Activated T-helper 2 cell treated with anti-CD3 and anti-CD28 coated beads, Interferon-gamma antibody, Interleukin-2, Interleukin-4, amounts not matched to agents 10 μg/mL and 5 μg/mL and 100 μg/mL, durations not matched to agents 14 hours and 24 hours and 36 hours (primary cell): ENCODE results near the gene ZSWIM5. TPM values are rescaled to one million over a fixed set of nuclear protein-coding genes. Genes with fewer than 3 reads are reported as not detected.
"Not testable (repeated sequence)": the region's sequence is repeated elsewhere in the genome, so short reads cannot be mapped to it uniquely, and the experiment has no call there.

Experiments used
- DNase-seq: peaks from one replicate; pipeline ENCODE4 v3.0.0; 2021; ENCODE audit warnings: low spot score
- H3K27ac Mint-ChIP-seq: one replicate; pipeline ENCODE4 v1.8.0; 2021; ENCODE audit warnings: mixed read lengths
- H3K27me3 Mint-ChIP-seq: one replicate; pipeline ENCODE4 v1.8.0; 2021; ENCODE audit warnings: low read depth, mixed read lengths
- H3K36me3 Mint-ChIP-seq: one replicate; pipeline ENCODE4 v1.8.0; 2021; ENCODE audit warnings: low read depth, mixed read lengths
- H3K4me1 Mint-ChIP-seq: one replicate; pipeline ENCODE4 v1.8.0; 2021; ENCODE audit warnings: low read depth, mixed read lengths
- H3K4me3 Mint-ChIP-seq: one replicate; pipeline ENCODE4 v1.8.0; 2021; ENCODE audit warnings: low read depth, mild to moderate bottlenecking, moderate library complexity, mixed read lengths
- H3K9me3 Mint-ChIP-seq: one replicate; pipeline ENCODE4 v1.8.0; 2021; ENCODE audit warnings: mixed read lengths
- intact Hi-C: fragments of 100-400 bp; cut with micrococcal nuclease; formaldehyde crosslinking; loops from one replicate; pipeline ENCODE4 v1.15.1; 2023
- total RNA-seq: library from RNA; stranded (reverse); gene quantifications from 2 replicates; pipeline ENCODE4 v1.2.3, GENCODE V29; 2022

Gene ZSWIM5
- total RNA-seq, 1 donor from 2014 or later: 0.14 TPM

DNA sequence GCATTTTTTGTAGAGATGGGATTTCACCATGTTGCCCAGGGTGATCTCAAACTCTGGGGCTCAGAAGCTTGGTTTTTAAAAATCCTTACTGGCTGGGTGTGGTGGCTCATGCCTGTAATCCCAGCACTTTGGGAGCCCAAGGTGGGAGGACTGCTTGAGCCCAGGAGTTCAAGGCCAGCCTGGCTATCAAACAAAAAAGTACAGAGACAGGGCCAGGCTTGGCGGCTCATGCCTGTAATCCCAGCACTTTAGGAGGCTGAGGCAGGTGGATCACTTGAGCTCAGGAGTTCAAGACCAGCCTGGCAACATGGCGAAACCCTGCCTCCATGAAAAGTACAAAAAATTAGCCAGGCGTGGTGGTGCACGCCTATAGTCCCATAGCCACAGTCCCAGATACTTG lies 112.0 kb downstream of the ZSWIM5 start:
- H3K36me3 Mint-ChIP-seq, H3K9me3 Mint-ChIP-seq, DNase-seq, H3K4me1 Mint-ChIP-seq, intact Hi-C loops, H3K27me3 Mint-ChIP-seq, H3K27ac Mint-ChIP-seq, H3K4me3 Mint-ChIP-seq: not testable (repeated sequence)

GRCh38 chr1:45093334-45093733 lies 113.1 kb downstream of the ZSWIM5 start:
- no peak for DNase-seq
- Mint-ChIP-seq H3K4me1 (no peaks in the 10 kb centered on the region), H3K36me3 (no peaks in the 10 kb centered on the region), H3K27ac (no peak overlapping the region), H3K9me3 (no peaks in the 10 kb centered on the region), H3K4me3 (no peak overlapping the region), H3K27me3 (peaks cover 4% of the 10 kb centered on the region)
- intact Hi-C loops: no loop called here

DNA sequence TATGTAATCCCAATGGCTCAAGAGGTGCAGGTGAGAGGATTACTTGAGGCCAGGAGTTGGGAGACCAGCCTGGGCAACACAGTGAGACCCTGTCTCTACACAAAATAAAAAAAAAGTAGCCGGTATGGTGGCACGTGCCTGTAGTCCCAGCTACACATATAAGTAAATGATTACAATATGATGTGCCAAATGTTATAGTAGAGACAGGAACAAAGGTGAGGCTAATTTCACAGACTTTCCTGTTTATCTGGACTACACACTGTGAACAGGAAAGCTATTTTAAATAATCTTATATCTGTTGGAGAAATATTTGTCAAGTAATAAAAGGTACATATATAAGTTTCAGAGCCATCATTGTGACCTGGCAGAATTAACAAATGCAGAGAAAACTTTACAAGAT lies 116.7 kb downstream of the ZSWIM5 start:
- H3K27ac Mint-ChIP-seq: no peak overlapping the region
- intact Hi-C loops: no loop called here
- peaks cover 4% of the 10 kb centered on the region for H3K27me3 Mint-ChIP-seq
- H3K4me3 Mint-ChIP-seq: no peak overlapping the region
- no peaks in the 10 kb centered on the region for H3K4me1 Mint-ChIP-seq
- DNase-seq: no peak
- H3K36me3 Mint-ChIP-seq: no peaks in the 10 kb centered on the region
- H3K9me3 Mint-ChIP-seq: no peaks in the 10 kb centered on the region

- Mint-ChIP-seq H3K9me3 (no peaks in the 10 kb centered on the region), H3K27me3 (peaks cover 6% of the 10 kb centered on the region), H3K4me3 (no peak overlapping the region), H3K36me3 (no peaks in the 10 kb centered on the region), H3K4me1 (no peaks in the 10 kb centered on the region), H3K27ac (no peak overlapping the region)
- no peak for DNase-seq
- intact Hi-C loops: no loop called here
These were observed 121.8 kb downstream of the ZSWIM5 start for GRCh38 chr1:45084562-45084961.

DNA sequence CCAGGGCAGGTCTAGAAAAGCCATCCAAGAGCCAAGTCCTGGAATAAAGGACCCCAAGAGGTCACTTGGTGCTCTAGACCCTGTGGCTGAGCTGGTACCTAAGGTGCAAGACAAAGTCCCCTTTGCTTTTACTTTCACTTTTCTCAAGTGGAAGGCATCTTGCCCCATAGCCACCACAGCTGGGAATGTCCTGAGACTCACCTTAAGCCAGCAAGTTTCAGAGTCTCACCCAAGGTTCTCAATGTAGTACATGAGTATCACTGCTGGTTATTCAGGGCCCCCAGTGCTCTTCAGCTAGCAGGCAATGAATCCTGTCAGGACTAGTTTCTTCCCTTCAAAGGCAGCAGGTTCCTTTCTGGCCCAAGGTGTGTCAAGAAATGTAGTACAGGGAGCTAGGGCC lies 126.9 kb downstream of the ZSWIM5 start:
- intact Hi-C loops: no loop called here
- H3K9me3 Mint-ChIP-seq: peaks cover 3% of the 10 kb centered on the region
- DNase-seq: no peak
- H3K4me1 Mint-ChIP-seq: no peaks in the 10 kb centered on the region
- no peak overlapping the region for H3K27ac Mint-ChIP-seq
- H3K4me3 Mint-ChIP-seq: no peak overlapping the region
- peaks cover 24% of the 10 kb centered on the region for H3K27me3 Mint-ChIP-seq
- H3K36me3 Mint-ChIP-seq: no peaks in the 10 kb centered on the region

DNA sequence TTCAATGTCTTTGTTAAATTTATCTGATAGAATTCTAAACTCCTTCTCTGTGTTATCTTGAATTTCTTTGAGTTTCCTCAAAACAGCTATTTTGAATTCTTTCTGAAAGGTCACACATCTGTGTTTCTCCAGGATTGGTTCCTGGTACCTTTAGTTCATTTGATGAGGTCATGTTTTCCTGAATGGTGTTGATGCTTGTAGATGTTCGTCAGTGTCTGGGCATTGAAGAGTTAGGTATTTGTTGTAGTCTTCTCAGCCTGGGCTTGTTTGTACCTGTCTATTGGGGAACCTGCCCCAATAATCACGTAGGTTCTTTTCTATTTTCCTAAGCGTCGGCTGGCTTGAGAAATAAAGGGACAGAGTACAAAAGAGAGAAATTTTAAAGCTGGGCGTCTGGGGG lies 129.4 kb downstream of the ZSWIM5 start:
- H3K27ac Mint-ChIP-seq, H3K4me3 Mint-ChIP-seq, DNase-seq, H3K9me3 Mint-ChIP-seq, H3K36me3 Mint-ChIP-seq, intact Hi-C loops, H3K4me1 Mint-ChIP-seq: not testable (repeated sequence)
- H3K27me3 Mint-ChIP-seq: peaks cover 35% of the 10 kb centered on the region

DNA sequence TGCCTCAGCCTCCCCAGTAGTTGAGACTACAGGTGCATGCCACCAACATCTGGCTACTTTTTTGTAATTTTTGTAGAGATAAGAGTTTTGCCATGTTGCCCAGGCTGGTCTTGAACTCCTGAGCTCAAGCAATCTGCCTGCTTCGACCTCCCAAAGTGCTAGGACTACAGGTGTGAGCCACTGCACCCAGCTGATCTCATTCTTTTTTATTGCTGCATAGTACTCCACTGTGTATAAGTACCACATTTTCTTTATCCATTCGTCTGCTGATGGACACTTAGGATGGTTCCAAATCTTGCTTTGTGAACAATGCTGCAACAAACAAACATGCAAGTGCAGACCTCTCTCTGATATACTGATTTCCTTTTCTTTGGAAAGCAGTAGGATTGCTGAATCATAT lies 134.8 kb downstream of the ZSWIM5 start:
- Mint-ChIP-seq H3K27ac (no peak overlapping the region), H3K27me3 (peaks cover 36% of the 10 kb centered on the region), H3K9me3 (peaks cover 9% of the 10 kb centered on the region), H3K4me3 (no peak overlapping the region), H3K36me3 (no peaks in the 10 kb centered on the region), H3K4me1 (no peaks in the 10 kb centered on the region)
- intact Hi-C loops: no loop called here
- DNase-seq: no peak

GRCh38 chr1:45067806-45068205 lies 138.6 kb downstream of the ZSWIM5 start:
- H3K36me3 Mint-ChIP-seq: no peaks in the 10 kb centered on the region
- peaks cover 13% of the 10 kb centered on the region for H3K27me3 Mint-ChIP-seq
- H3K27ac Mint-ChIP-seq: no peak overlapping the region
- H3K9me3 Mint-ChIP-seq: no peaks in the 10 kb centered on the region
- intact Hi-C loops: no loop called here
- no peaks in the 10 kb centered on the region for H3K4me1 Mint-ChIP-seq
- H3K4me3 Mint-ChIP-seq: no peak overlapping the region
- no peak for DNase-seq

- no peak overlapping the region for H3K4me3 Mint-ChIP-seq
- no peaks in the 10 kb centered on the region for H3K36me3 Mint-ChIP-seq
- intact Hi-C loops: no loop called here
- no peaks in the 10 kb centered on the region for H3K9me3 Mint-ChIP-seq
- peaks cover 12% of the 10 kb centered on the region for H3K27me3 Mint-ChIP-seq
- H3K4me1 Mint-ChIP-seq: no peaks in the 10 kb centered on the region
- no peak overlapping the region for H3K27ac Mint-ChIP-seq
- no peak for DNase-seq
These were observed 141.3 kb downstream of the ZSWIM5 start for GRCh38 chr1:45065083-45065482.

GRCh38 chr1:45062463-45062862 lies 143.9 kb downstream of the ZSWIM5 start:
- peaks cover 18% of the 10 kb centered on the region for H3K27me3 Mint-ChIP-seq
- DNase-seq, H3K36me3 Mint-ChIP-seq, H3K4me3 Mint-ChIP-seq, H3K9me3 Mint-ChIP-seq, intact Hi-C loops, H3K4me1 Mint-ChIP-seq, H3K27ac Mint-ChIP-seq: not testable (repeated sequence)

DNA sequence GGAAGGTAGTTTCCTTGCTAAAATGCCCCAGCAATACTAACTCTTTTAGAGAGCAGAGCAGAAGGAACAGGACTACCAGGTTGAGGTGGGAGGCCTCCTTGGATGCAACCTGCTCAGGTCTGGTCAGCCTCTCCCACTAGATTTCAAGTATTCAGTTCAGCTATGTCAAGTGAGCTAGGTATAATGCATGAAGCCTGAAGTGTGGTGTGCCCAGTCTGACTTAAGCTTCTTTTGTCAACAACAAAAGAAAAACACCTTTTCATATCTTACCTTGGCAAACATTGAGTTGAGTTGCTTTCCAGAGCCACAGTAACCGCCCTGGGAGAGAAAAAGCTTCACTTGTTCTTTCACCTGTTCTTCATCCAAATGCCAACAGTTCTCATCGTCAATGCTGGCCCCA lies 146.6 kb downstream of the ZSWIM5 start:
- Mint-ChIP-seq H3K27me3 (peaks cover 21% of the 10 kb centered on the region), H3K27ac (no peak overlapping the region), H3K4me3 (no peak overlapping the region), H3K9me3 (no peaks in the 10 kb centered on the region), H3K36me3 (no peaks in the 10 kb centered on the region), H3K4me1 (no peaks in the 10 kb centered on the region)
- intact Hi-C loops: no loop called here
- DNase-seq: no peak

DNA sequence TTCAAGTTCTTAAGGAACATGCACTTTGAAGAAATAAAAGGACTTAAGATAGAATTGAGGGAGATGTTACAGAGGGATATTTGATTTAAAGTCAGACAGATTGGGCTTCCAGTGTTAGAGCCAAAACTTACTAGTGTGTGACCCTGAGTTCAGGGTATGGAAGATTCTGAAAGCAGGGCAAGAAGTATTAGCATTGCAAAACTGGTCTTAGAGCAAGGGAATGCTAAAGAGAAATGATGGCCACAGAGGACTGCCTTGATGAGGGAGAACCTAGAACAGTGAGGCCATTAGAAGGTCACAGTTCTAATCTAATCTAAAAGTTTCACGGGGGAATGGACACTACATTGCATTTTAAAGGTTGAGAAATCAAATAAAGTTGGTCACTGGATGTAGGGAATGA lies 148.9 kb downstream of the ZSWIM5 start:
- Mint-ChIP-seq H3K4me3 (no peak overlapping the region), H3K9me3 (no peaks in the 10 kb centered on the region), H3K4me1 (no peaks in the 10 kb centered on the region), H3K36me3 (no peaks in the 10 kb centered on the region), H3K27ac (no peak overlapping the region), H3K27me3 (peaks cover 26% of the 10 kb centered on the region)
- intact Hi-C loops: no loop called here
- no peak for DNase-seq

- Mint-ChIP-seq H3K4me1 (peaks cover 12% of the 10 kb centered on the region), H3K9me3 (no peaks in the 10 kb centered on the region), H3K36me3 (no peaks in the 10 kb centered on the region), H3K4me3 (peak overlapping the region; percentile 24), H3K27ac (no peak overlapping the region), H3K27me3 (peaks cover 19% of the 10 kb centered on the region)
- DNase-seq: no peak
- intact Hi-C loops: no loop called here
These were observed 155.2 kb downstream of the ZSWIM5 start for GRCh38 chr1:45051005-45051772.

DNA sequence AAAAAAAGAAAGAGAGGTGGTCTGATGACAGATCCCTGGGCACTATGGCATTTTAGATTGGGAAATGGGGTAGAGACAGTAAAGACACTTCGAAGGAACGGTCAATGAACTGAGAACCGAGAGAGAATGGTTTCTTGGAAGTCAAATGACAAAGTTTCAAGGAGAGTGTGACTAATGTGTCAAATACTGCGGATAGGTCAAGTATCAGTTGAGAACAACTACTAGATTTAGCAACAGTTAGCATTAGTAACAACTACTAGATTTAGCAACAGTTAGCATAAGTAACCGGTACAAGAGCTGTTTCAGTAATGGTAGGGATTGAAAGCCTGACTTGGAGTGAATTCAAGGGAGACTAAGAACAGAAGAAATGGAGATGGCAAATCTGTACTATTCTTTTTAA lies 159.4 kb downstream of the ZSWIM5 start:
- intact Hi-C loops: no loop called here
- Mint-ChIP-seq H3K9me3 (no peaks in the 10 kb centered on the region), H3K36me3 (no peaks in the 10 kb centered on the region), H3K27me3 (peaks cover 15% of the 10 kb centered on the region), H3K27ac (no peak overlapping the region), H3K4me3 (no peak overlapping the region), H3K4me1 (peaks cover 12% of the 10 kb centered on the region)
- no peak for DNase-seq
